H1 (cell line): ENCODE measurements around the gene CHD6. TPM values are rescaled to one million over a fixed set of nuclear protein-coding genes. Genes with fewer than 3 reads are reported as not detected.

ENCODE experiments used
- GTF2F1 ChIP-seq: IDR thresholded peaks from 2 replicates; pipeline ENCODE4 v1.6.1; 2012; ENCODE audit warnings: low read depth, low read length, improper control_type of control experiment, borderline replicate concordance
- RFX5 ChIP-seq: IDR thresholded peaks from 2 replicates; pipeline ENCODE4 v1.6.1; 2011; ENCODE audit warnings: low read depth, low read length, improper control_type of control experiment, borderline replicate concordance
- RNF2 ChIP-seq: fragments of 200-900, 300-1000 bp; sonication (generic); IDR thresholded peaks from 2 replicates; pipeline ENCODE4 v1.7.1; 2016; ENCODE audit warnings: borderline replicate concordance, low read depth, mild to moderate bottlenecking, antibody characterized with exemption, low read length; ENCODE audit not compliant: poor library complexity, severe bottlenecking; ENCODE audit errors: missing control alignments
- SP1 ChIP-seq: IDR thresholded peaks from 2 replicates; pipeline ENCODE4 v1.6.1; 2011; ENCODE audit warnings: low read depth, low read length
- TEAD4 ChIP-seq: IDR thresholded peaks from 2 replicates; pipeline ENCODE4 v1.6.1; 2012; ENCODE audit warnings: low read depth, low read length, inconsistent platforms, mixed read lengths
- polyA plus RNA-seq, 7 experiments: library from polyadenylated mRNA; depleted of rRNA in 3 of 7; stranded (reverse) in 5 of 7; unstranded in 2 of 7; fragments of >200 nt in 5 of 7; fragments of 200-250 nt in 2 of 7; gene quantifications; 1 replicate in 5 of 7; 2 replicates in 1 of 7; 4 replicates in 1 of 7; pipeline versions ENCODE4 v1.2.1 to v1.2.3, GENCODE V29; 2011 to 2013; ENCODE audit warnings: missing spikeins in 2 of 7, mixed read lengths in 2 of 7
- total RNA-seq: library from RNA; stranded (reverse); fragmentation: NEBNext Ultra II Directional; extraction: Animal tissue kit (Norgen Biotek cat#: 25700); gene quantifications from 2 replicates; pipeline ENCODE4 v1.2.1, GENCODE V29; 2021
- TF ChIP-seq, protein P1 (sequence below): fragments of 300-600 bp; sonication (generic); IDR thresholded peaks from 2 replicates; pipeline ENCODE4 v1.7.1; 2012; ENCODE audit warnings: low read length, moderate library complexity, mild to moderate bottlenecking, inconsistent platforms; ENCODE audit not compliant: insufficient replicate concordance
- TF ChIP-seq, protein P2 (sequence below): IDR thresholded peaks from 2 replicates; pipeline ENCODE4 v1.6.1; 2012; ENCODE audit warnings: low read length, inconsistent platforms

Gene CHD6
- total and polyA plus RNA-seq, 2 of the 8 experiments (the other 6 are each of a cell fraction or from before 2014, with no cell fraction given): 11.1 to 62.9 TPM

DNA sequence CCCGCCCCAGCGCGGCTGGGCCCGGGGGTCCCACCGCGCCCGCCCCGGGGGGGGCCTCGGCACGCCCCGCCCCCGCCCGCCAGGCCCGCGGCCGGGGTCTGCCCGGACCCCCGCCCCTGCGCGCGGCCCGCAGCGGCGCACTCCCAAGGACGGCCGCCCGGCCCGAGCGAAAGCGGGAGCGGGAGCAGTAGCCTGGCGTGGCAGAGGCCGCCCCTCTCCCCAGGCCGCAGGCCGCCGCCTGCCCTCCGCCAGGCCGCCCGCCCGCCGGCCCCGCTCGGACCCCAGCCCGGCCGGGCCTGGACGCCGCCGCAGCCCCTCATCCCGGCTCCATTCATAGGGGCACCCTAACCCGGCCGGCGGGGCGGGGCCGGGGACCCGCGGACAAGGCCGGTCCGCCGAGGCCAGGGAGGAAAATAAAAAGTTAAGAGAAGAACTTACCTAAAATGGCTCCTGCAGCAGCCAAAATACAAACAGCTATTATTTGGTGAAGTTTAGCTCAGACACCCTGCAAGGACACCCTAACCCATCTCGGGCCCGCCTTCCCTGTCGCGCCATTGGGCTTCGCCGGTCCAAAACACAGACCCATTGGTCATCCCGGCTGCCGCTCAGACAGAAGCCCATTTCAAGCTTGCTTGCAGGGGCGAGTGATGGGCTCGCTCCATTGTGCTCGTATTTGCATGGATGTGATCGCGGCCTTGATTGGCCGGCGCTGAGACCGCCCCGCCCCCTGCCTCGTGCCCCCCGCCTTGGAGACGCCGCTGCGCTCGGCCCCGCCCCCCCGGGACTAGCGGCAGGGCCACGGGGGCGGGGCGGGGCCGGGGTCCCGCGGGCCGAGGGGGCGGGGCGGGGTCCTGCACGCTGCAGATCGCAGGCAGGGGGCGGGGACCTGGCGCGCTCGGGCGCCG is at the start of gene CHD6 (continued):
- TF ChIP-seq, protein P1, sequence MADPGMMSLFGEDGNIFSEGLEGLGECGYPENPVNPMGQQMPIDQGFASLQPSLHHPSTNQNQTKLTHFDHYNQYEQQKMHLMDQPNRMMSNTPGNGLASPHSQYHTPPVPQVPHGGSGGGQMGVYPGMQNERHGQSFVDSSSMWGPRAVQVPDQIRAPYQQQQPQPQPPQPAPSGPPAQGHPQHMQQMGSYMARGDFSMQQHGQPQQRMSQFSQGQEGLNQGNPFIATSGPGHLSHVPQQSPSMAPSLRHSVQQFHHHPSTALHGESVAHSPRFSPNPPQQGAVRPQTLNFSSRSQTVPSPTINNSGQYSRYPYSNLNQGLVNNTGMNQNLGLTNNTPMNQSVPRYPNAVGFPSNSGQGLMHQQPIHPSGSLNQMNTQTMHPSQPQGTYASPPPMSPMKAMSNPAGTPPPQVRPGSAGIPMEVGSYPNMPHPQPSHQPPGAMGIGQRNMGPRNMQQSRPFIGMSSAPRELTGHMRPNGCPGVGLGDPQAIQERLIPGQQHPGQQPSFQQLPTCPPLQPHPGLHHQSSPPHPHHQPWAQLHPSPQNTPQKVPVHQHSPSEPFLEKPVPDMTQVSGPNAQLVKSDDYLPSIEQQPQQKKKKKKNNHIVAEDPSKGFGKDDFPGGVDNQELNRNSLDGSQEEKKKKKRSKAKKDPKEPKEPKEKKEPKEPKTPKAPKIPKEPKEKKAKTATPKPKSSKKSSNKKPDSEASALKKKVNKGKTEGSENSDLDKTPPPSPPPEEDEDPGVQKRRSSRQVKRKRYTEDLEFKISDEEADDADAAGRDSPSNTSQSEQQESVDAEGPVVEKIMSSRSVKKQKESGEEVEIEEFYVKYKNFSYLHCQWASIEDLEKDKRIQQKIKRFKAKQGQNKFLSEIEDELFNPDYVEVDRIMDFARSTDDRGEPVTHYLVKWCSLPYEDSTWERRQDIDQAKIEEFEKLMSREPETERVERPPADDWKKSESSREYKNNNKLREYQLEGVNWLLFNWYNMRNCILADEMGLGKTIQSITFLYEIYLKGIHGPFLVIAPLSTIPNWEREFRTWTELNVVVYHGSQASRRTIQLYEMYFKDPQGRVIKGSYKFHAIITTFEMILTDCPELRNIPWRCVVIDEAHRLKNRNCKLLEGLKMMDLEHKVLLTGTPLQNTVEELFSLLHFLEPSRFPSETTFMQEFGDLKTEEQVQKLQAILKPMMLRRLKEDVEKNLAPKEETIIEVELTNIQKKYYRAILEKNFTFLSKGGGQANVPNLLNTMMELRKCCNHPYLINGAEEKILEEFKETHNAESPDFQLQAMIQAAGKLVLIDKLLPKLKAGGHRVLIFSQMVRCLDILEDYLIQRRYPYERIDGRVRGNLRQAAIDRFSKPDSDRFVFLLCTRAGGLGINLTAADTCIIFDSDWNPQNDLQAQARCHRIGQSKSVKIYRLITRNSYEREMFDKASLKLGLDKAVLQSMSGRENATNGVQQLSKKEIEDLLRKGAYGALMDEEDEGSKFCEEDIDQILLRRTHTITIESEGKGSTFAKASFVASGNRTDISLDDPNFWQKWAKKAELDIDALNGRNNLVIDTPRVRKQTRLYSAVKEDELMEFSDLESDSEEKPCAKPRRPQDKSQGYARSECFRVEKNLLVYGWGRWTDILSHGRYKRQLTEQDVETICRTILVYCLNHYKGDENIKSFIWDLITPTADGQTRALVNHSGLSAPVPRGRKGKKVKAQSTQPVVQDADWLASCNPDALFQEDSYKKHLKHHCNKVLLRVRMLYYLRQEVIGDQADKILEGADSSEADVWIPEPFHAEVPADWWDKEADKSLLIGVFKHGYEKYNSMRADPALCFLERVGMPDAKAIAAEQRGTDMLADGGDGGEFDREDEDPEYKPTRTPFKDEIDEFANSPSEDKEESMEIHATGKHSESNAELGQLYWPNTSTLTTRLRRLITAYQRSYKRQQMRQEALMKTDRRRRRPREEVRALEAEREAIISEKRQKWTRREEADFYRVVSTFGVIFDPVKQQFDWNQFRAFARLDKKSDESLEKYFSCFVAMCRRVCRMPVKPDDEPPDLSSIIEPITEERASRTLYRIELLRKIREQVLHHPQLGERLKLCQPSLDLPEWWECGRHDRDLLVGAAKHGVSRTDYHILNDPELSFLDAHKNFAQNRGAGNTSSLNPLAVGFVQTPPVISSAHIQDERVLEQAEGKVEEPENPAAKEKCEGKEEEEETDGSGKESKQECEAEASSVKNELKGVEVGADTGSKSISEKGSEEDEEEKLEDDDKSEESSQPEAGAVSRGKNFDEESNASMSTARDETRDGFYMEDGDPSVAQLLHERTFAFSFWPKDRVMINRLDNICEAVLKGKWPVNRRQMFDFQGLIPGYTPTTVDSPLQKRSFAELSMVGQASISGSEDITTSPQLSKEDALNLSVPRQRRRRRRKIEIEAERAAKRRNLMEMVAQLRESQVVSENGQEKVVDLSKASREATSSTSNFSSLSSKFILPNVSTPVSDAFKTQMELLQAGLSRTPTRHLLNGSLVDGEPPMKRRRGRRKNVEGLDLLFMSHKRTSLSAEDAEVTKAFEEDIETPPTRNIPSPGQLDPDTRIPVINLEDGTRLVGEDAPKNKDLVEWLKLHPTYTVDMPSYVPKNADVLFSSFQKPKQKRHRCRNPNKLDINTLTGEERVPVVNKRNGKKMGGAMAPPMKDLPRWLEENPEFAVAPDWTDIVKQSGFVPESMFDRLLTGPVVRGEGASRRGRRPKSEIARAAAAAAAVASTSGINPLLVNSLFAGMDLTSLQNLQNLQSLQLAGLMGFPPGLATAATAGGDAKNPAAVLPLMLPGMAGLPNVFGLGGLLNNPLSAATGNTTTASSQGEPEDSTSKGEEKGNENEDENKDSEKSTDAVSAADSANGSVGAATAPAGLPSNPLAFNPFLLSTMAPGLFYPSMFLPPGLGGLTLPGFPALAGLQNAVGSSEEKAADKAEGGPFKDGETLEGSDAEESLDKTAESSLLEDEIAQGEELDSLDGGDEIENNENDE: no peak
- TF ChIP-seq RNF2 (no peak), TEAD4 (no peak), GTF2F1 (no peak), SP1 (peak; percentile 99), RFX5 (no peak)
- TF ChIP-seq, protein P2, sequence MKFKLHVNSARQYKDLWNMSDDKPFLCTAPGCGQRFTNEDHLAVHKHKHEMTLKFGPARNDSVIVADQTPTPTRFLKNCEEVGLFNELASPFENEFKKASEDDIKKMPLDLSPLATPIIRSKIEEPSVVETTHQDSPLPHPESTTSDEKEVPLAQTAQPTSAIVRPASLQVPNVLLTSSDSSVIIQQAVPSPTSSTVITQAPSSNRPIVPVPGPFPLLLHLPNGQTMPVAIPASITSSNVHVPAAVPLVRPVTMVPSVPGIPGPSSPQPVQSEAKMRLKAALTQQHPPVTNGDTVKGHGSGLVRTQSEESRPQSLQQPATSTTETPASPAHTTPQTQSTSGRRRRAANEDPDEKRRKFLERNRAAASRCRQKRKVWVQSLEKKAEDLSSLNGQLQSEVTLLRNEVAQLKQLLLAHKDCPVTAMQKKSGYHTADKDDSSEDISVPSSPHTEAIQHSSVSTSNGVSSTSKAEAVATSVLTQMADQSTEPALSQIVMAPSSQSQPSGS: no peak
